Upper lobe of right lung (tissue), 1 donor: ENCODE measurements around the gene GPR152. TPM values are rescaled to one million over a fixed set of nuclear protein-coding genes. Genes with fewer than 3 reads are reported as not detected.

ENCODE experiments used
- ATAC-seq: fragments of 200-7000 bp; cut with Tn5 transposase; one replicate; pipeline ENCODE4 v1.9.1; 2020; ENCODE audit warnings: mild to moderate bottlenecking, moderate library complexity
- DNase-seq: peaks from one replicate; pipeline ENCODE4 v3.0.0-alpha.2; 2020
- H3K27ac ChIP-seq: fragments of 200-600 bp; one replicate; pipeline ENCODE4 v1.8.0; 2022
- H3K27me3 ChIP-seq: fragments of 200-600 bp; one replicate; pipeline ENCODE4 v1.8.0; 2022; ENCODE audit warnings: mild to moderate bottlenecking
- H3K36me3 ChIP-seq: fragments of 200-600 bp; one replicate; pipeline ENCODE4 v1.8.0; 2022
- H3K4me1 ChIP-seq: fragments of 200-600 bp; one replicate; pipeline ENCODE4 v1.8.0; 2022
- H3K4me3 ChIP-seq: fragments of 200-600 bp; one replicate; pipeline ENCODE4 v1.8.0; 2022; ENCODE audit warnings: mild to moderate bottlenecking
- H3K9me3 ChIP-seq: fragments of 200-600 bp; one replicate; pipeline ENCODE4 v1.8.0; 2022
- intact Hi-C: fragments of 100-400 bp; cut with DNase I; formaldehyde crosslinking; loops from one replicate; pipeline ENCODE4 v1.11.0; 2022
- total RNA-seq: library from RNA; stranded (reverse); fragmentation: NEBNext Ultra II Directional; extraction: Animal tissue kit (Norgen Biotek cat#: 25700); gene quantifications from one replicate; pipeline ENCODE4 v1.2.1, GENCODE V29; 2021
- TF ChIP-seq, protein P1 (sequence below): fragments of 200-600 bp; IDR thresholded peaks from one replicate; pipeline ENCODE4 v1.8.0; 2022; ENCODE audit warnings: antibody characterized with exemption
- donor health status: DM: no; HTN: yes; CAD: no; lungs with severe emphysema.

Gene GPR152
- total RNA-seq, 1 donor from 2014 or later, result not detected

- TF ChIP-seq, protein P1, sequence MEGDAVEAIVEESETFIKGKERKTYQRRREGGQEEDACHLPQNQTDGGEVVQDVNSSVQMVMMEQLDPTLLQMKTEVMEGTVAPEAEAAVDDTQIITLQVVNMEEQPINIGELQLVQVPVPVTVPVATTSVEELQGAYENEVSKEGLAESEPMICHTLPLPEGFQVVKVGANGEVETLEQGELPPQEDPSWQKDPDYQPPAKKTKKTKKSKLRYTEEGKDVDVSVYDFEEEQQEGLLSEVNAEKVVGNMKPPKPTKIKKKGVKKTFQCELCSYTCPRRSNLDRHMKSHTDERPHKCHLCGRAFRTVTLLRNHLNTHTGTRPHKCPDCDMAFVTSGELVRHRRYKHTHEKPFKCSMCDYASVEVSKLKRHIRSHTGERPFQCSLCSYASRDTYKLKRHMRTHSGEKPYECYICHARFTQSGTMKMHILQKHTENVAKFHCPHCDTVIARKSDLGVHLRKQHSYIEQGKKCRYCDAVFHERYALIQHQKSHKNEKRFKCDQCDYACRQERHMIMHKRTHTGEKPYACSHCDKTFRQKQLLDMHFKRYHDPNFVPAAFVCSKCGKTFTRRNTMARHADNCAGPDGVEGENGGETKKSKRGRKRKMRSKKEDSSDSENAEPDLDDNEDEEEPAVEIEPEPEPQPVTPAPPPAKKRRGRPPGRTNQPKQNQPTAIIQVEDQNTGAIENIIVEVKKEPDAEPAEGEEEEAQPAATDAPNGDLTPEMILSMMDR, result no peak
- ATAC-seq, result no peak
- H3K36me3 ChIP-seq, result no peaks in the 10 kb centered on the region
- peaks cover 35% of the 10 kb centered on the region for H3K4me1 ChIP-seq
- H3K9me3 ChIP-seq, result no peaks in the 10 kb centered on the region
- peak overlapping the region; percentile 54 for H3K4me3 ChIP-seq
- H3K27me3 ChIP-seq, result no peaks in the 10 kb centered on the region
- DNase-seq, result no peak
- intact Hi-C loops, result no loop called here
- peak overlapping the region; percentile 79 for H3K27ac ChIP-seq
Observed at GRCh38 chr11:67420147-67420645, 32.3 kb downstream of the GPR152 start.

GRCh38 chr11:67419325-67420049, 33.0 kb downstream of the GPR152 start:
- no peaks in the 10 kb centered on the region for H3K9me3 ChIP-seq
- peak overlapping the region; percentile 79 for H3K27ac ChIP-seq
- DNase-seq, result no peak
- H3K27me3 ChIP-seq, result no peaks in the 10 kb centered on the region
- H3K4me1 ChIP-seq, result peaks cover 40% of the 10 kb centered on the region
- TF ChIP-seq, protein P1, result no peak
- no peak for ATAC-seq
- no peaks in the 10 kb centered on the region for H3K36me3 ChIP-seq
- no peak overlapping the region for H3K4me3 ChIP-seq
- intact Hi-C loops, result no loop called here

- no peak for DNase-seq
- Histone ChIP-seq H3K27me3 (no peaks in the 10 kb centered on the region), H3K27ac (no peak overlapping the region), H3K4me1 (peaks cover 40% of the 10 kb centered on the region), H3K4me3 (no peak overlapping the region), H3K36me3 (no peaks in the 10 kb centered on the region), H3K9me3 (no peaks in the 10 kb centered on the region)
- TF ChIP-seq, protein P1, result no peak
- ATAC-seq, result no peak
- intact Hi-C loops, result no loop called here
Observed at GRCh38 chr11:67418476-67419281, 33.9 kb downstream of the GPR152 start.

DNA sequence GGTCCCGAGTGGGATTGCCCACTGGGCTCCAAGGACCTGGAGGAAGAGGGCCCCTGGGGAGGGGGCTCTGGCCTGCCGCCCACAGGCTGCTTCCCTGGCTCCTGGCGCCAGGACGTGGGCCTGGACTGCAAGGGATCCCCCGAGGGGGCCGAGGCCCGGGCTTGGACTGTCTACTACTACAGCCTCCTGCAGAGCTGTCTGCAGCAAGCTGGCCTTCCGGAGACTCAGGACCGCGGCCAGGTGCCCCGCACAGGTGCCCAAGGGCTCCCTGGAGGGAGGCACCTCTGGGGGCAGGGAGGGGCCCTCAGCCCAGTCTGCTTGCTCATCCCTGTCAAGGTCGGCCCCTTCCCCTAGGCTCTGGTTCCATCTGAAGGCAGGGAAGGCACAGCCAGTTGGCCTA, 35.1 kb downstream of the GPR152 start:
- peaks cover 40% of the 10 kb centered on the region for H3K4me1 ChIP-seq
- no peak overlapping the region for H3K27ac ChIP-seq
- ATAC-seq, result no peak
- H3K36me3 ChIP-seq, result no peaks in the 10 kb centered on the region
- TF ChIP-seq, protein P1, result no peak
- H3K9me3 ChIP-seq, result no peaks in the 10 kb centered on the region
- no peak for DNase-seq
- intact Hi-C loops, result no loop called here
- H3K4me3 ChIP-seq, result no peak overlapping the region
- H3K27me3 ChIP-seq, result no peaks in the 10 kb centered on the region

DNA sequence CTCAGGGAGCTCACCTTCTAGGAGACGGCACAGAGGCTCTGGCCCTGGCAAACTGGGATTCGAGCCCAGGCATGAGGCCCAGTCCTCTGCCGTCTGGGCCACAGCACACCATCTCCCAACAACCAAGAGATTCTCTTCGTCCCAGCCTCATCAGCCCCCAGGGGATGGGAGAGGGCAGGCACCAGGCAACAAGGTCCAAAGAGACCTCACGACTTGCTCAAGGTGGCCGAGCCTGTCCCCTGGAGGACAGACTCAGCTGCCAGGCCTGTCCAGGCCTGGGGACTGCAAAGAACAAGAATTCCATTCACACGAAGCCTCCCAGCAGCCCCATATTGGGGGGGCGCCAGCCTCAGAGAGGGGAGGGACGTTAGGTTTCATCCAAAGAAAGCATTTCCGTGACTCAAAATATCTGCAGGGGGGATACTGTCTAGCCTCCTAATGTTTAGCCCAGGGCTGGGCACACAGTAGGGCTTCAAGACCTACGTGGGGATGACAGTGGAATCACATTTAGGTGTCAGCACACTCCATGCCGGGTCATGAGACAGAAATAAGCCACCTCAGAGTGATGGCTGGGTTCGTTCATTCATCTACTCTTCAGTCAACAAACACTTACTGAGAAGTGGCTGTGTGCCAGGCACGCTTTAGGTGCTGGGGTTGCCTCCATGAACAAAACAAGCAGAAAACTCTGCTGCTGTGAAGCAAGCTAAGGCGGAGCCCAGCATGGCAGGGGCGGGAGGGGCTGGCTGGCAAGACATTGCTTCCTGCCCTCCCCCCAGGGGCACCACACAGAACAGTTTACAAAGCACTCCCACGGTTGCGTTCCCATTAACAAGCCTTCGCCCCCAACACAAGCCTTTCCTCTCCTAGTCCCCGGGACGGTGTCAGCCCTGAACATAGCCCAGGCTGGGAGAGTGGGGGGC, 35.9 kb downstream of the GPR152 start:
- Histone ChIP-seq H3K36me3 (no peaks in the 10 kb centered on the region), H3K27me3 (no peaks in the 10 kb centered on the region), H3K27ac (no peak overlapping the region), H3K4me1 (peaks cover 40% of the 10 kb centered on the region), H3K4me3 (no peak overlapping the region), H3K9me3 (no peaks in the 10 kb centered on the region)
- intact Hi-C loops, result no loop called here
- TF ChIP-seq, protein P1, result no peak
- DNase-seq (peak; percentile 78), ATAC-seq (no peak)
